T-helper 22 cell (primary cell): ENCODE data around the gene RALGDS.

Source experiments
- DNase-seq: peaks from one replicate; pipeline ENCODE4 v3.0.0-alpha.2; 2020; ENCODE audit warnings: low read depth

Gene RALGDS

GRCh38 chr9:133151041-133151440, 30.0 kb upstream of the RALGDS start:
- DNase-seq = no peak

GRCh38 chr9:133149130-133150015, 28.3 kb upstream of the RALGDS start:
- DNase-seq = peak; percentile 74

GRCh38 chr9:133148199-133149129, 27.4 kb upstream of the RALGDS start:
- DNase-seq = peak; percentile 67

- DNase-seq = peak; percentile 70
Measured at GRCh38 chr9:133147412-133148198, 26.6 kb upstream of the RALGDS start.

- no peak for DNase-seq
Measured at GRCh38 chr9:133146746-133147411, 25.8 kb upstream of the RALGDS start.

- DNase-seq = no peak
Measured at GRCh38 chr9:133144904-133145851, 24.1 kb upstream of the RALGDS start.

- peak; percentile 93 for DNase-seq
Measured at GRCh38 chr9:133144142-133144903, 23.3 kb upstream of the RALGDS start.

GRCh38 chr9:133143639-133144141, 22.6 kb upstream of the RALGDS start:
- DNase-seq = no peak

- DNase-seq = peak; percentile 47
Measured at GRCh38 chr9:133142684-133143622, 21.9 kb upstream of the RALGDS start.

- DNase-seq = peak; percentile 87
Measured at GRCh38 chr9:133141833-133142595, 21.0 kb upstream of the RALGDS start.

- no peak for DNase-seq
Measured at GRCh38 chr9:133140606-133141005, 19.6 kb upstream of the RALGDS start.

GRCh38 chr9:133140174-133140505, 19.1 kb upstream of the RALGDS start:
- no peak for DNase-seq

- DNase-seq = no peak
Measured at GRCh38 chr9:133139246-133140173, 18.5 kb upstream of the RALGDS start.

GRCh38 chr9:133137451-133138231, 16.6 kb upstream of the RALGDS start:
- DNase-seq = no peak

GRCh38 chr9:133135146-133135745, 14.2 kb upstream of the RALGDS start:
- peak; percentile 75 for DNase-seq
